Gastrocnemius medialis (tissue), 4 donors: ENCODE measurements around the gene LENEP. TPM values are rescaled to one million over a fixed set of nuclear protein-coding genes. Genes with fewer than 3 reads are reported as not detected.

Experiments
- ATAC-seq, 2 donors: fragments of 150-250 bp; one replicate each; pipeline ENCODE4 v1.9.1; 2016
- DNase-seq, 2 donors: peaks; one replicate each; pipeline ENCODE4 v3.0.0-alpha.2; 2019
- H3K27ac ChIP-seq, 4 donors: fragments of 200-600 bp; sonication (generic); 1 replicate in 1 of 4; 2 replicates in 3 of 4; pipeline ENCODE4 v1.5.1; 2016 to 2018; ENCODE audit warnings: mild to moderate bottlenecking in 2 of 4, moderate library complexity in 1 of 4
- H3K27me3 ChIP-seq, 3 donors: fragments of 200-600 bp; sonication (generic) in 2 of 3; 1 replicate in 1 of 3; 2 replicates in 2 of 3; pipeline versions ENCODE4 v1.5.1 to v1.6.0; 2016 to 2019; ENCODE audit warnings: mild to moderate bottlenecking in 1 of 3, moderate library complexity in 1 of 3
- H3K36me3 ChIP-seq, 2 donors: fragments of 200-600 bp; sonication (generic) in 1 of 2; one replicate each; pipeline ENCODE4 v1.5.1; 2017 to 2018
- H3K4me1 ChIP-seq, 2 donors: fragments of 200-600 bp; sonication (generic) in 1 of 2; one replicate each; pipeline ENCODE4 v1.5.1; 2016 to 2017; ENCODE audit warnings: mild to moderate bottlenecking in 2 of 2
- H3K4me3 ChIP-seq, 4 donors: fragments of 200-600 bp; sonication (generic) in 3 of 4; 1 replicate in 1 of 4; 2 replicates in 3 of 4; pipeline ENCODE4 v1.5.1; 2016 to 2019; ENCODE audit warnings: mild to moderate bottlenecking in 2 of 4
- H3K9me3 ChIP-seq, 3 donors: fragments of 200-600 bp; sonication (generic) in 2 of 3; 1 replicate in 1 of 3; 2 replicates in 2 of 3; pipeline ENCODE4 v1.5.1; 2016 to 2019
- POLR2A ChIP-seq, 2 donors: fragments of 450-650 bp; IDR thresholded peaks; one replicate each; pipeline ENCODE4 v1.6.1; 2017; ENCODE audit warnings: antibody characterized with exemption in 2 of 2, mild to moderate bottlenecking in 2 of 2, moderate library complexity in 2 of 2
- in situ Hi-C, 4 donors: fragments of 200-750 bp; cut with MboI; loops; one replicate each; pipeline versions ENCODE4 v1.15.0 to v1.8.0; 2017; ENCODE audit warnings: low sequenced_read_pairs in 4 of 4
- intact Hi-C: fragments of 100-400 bp; cut with DNase I; formaldehyde crosslinking; loops from one replicate; pipeline ENCODE4 v1.15.1; 2023; ENCODE audit warnings: low total_unique reads
- total RNA-seq, 4 donors: library from RNA; depleted of rRNA; stranded (reverse); fragments of >200 nt; gene quantifications; one replicate each; pipeline versions ENCODE4 v1.1.0 to v1.2.3, GENCODE V29; 2016
- TF ChIP-seq, protein P1 (sequence below), 5 experiments: fragments of 450-650 bp in 3 of 5; fragments of 200-600 bp in 2 of 5; sonication (generic) in 2 of 5; IDR thresholded peaks in 4 of 5; conservative IDR thresholded peaks in 1 of 5; 1 replicate in 4 of 5; 2 replicates in 1 of 5; pipeline ENCODE4 v1.5.1; 2016 to 2019; ENCODE audit warnings: antibody characterized with exemption in 5 of 5, mild to moderate bottlenecking in 3 of 5, moderate library complexity in 3 of 5

Gene LENEP
- total RNA-seq, 4 donors from 2014 or later, result not detected

DNA sequence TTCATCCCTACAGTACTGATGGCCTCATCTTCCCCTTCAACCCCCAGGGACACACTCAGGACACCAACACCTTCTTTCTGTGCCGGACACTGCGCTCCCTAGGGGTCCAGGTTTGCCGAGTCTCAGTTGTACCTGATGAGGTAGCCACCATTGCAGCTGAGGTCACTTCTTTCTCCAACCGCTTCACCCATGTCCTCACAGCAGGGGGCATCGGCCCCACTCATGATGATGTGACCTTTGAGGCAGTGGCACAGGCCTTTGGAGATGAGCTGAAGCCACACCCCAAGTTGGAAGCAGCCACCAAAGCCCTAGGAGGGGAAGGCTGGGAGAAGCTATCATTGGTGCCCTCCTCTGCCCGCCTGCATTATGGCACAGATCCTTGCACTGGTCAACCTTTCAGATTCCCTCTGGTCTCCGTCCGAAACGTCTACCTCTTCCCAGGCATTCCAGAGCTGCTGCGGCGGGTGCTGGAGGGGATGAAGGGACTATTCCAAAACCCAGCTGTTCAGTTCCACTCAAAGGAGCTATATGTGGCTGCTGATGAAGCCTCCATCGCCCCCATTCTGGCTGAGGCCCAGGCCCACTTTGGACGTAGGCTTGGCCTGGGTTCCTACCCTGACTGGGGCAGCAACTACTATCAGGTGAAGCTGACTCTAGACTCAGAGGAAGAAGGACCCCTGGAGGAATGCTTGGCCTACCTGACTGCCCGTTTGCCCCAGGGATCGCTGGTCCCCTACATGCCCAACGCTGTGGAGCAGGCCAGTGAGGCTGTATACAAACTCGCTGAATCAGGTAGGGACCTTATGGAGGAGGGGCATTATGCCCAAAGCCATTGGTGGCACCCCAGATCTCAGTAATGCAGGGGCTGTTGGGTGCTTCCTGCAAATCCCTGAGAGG, 5.1 kb upstream of the LENEP start:
- Histone ChIP-seq H3K36me3 (peaks cover 0 to 33% of the 10 kb centered on the region in 2 donors), H3K9me3 (no peaks in the 10 kb centered on the region), H3K27ac (no peak overlapping the region), H3K27me3 (no peaks in the 10 kb centered on the region), H3K4me1 (peaks cover 7 to 24% of the 10 kb centered on the region in 2 donors), H3K4me3 (no peak overlapping the region)
- ATAC-seq (no peak), DNase-seq (no peak)
- intact Hi-C loops, result no loop called here
- in situ Hi-C loops, result no loop called here
- TF ChIP-seq, protein P1, sequence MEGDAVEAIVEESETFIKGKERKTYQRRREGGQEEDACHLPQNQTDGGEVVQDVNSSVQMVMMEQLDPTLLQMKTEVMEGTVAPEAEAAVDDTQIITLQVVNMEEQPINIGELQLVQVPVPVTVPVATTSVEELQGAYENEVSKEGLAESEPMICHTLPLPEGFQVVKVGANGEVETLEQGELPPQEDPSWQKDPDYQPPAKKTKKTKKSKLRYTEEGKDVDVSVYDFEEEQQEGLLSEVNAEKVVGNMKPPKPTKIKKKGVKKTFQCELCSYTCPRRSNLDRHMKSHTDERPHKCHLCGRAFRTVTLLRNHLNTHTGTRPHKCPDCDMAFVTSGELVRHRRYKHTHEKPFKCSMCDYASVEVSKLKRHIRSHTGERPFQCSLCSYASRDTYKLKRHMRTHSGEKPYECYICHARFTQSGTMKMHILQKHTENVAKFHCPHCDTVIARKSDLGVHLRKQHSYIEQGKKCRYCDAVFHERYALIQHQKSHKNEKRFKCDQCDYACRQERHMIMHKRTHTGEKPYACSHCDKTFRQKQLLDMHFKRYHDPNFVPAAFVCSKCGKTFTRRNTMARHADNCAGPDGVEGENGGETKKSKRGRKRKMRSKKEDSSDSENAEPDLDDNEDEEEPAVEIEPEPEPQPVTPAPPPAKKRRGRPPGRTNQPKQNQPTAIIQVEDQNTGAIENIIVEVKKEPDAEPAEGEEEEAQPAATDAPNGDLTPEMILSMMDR (IDR thresholded peaks at IDR 0.05 in 4 of 5, conservative IDR thresholded peaks at IDR 0.05 in 1 of 5), result no peak
- no peak for TF ChIP-seq POLR2A (IDR thresholded peaks at IDR 0.05)

DNA sequence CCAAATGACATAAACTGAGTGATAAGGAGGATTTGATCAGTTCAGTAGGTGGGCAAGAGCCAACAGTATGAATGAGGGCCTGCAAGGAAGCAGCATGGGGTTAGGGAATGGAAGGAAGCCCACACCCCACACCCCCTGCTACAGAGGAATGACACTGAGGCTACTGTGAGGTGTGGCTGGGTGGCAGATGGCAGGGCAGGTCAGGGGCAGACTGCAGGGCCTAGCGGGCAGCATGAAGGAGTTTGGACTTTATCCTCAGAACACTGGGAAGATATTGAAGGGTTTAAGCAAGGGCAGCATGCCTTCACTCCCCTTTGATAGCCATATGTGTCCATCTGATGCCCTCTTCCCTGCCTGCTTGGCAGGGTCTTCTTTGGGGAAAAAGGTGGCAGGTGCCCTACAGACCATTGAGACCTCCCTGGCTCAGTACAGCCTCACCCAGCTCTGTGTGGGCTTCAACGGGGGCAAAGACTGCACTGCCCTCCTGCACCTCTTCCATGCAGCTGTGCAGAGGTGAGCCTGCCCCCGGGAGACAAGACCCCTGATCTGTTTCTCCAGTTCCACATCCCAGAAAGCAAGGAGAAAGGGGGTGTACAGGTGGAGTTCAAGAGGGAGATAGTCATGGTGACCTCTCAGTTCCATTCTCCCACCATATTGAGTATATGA, 4.1 kb upstream of the LENEP start:
- TF ChIP-seq POLR2A (IDR thresholded peaks at IDR 0.05), result no peak
- TF ChIP-seq, protein P1 (IDR thresholded peaks at IDR 0.05 in 4 of 5, conservative IDR thresholded peaks at IDR 0.05 in 1 of 5), result no peak
- peaks cover 0 to 14% of the 10 kb centered on the region in 2 donors for H3K4me1 ChIP-seq
- no peaks in the 10 kb centered on the region for H3K9me3 ChIP-seq
- no peaks in the 10 kb centered on the region for H3K27me3 ChIP-seq
- in situ Hi-C loops (no loop called here), intact Hi-C loops (no loop called here)
- no peak overlapping the region for H3K4me3 ChIP-seq
- no peak overlapping the region for H3K27ac ChIP-seq
- ATAC-seq (no peak), DNase-seq (no peak)
- H3K36me3 ChIP-seq, result peaks cover 0 to 33% of the 10 kb centered on the region in 2 donors

DNA sequence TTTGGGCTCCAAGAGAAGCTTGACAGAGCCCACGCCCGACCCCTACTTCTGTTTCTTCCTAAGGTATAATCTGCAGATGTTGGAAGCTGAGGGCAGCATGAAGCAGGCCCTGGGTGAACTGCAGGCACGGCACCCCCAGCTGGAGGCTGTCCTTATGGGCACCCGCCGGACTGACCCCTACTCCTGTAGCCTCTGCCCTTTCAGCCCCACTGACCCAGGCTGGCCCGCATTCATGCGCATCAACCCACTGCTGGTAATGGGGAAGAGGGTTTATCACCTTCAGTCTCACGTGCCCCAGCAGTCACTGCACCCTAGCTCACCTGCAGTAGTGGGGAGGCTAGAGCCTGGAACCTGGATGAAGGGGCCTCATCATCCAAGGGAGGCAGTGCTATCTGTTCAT, 3.1 kb upstream of the LENEP start:
- Histone ChIP-seq H3K4me1 (peaks cover 0 to 5% of the 10 kb centered on the region in 2 donors), H3K36me3 (peaks cover 0 to 33% of the 10 kb centered on the region in 2 donors), H3K4me3 (no peak overlapping the region), H3K9me3 (no peaks in the 10 kb centered on the region), H3K27ac (no peak overlapping the region), H3K27me3 (no peaks in the 10 kb centered on the region)
- ATAC-seq (no peak), DNase-seq (no peak)
- intact Hi-C loops, result no loop called here
- in situ Hi-C loops, result no loop called here
- TF ChIP-seq POLR2A (IDR thresholded peaks at IDR 0.05), result no peak
- TF ChIP-seq, protein P1 (IDR thresholded peaks at IDR 0.05 in 4 of 5, conservative IDR thresholded peaks at IDR 0.05 in 1 of 5), result no peak

DNA sequence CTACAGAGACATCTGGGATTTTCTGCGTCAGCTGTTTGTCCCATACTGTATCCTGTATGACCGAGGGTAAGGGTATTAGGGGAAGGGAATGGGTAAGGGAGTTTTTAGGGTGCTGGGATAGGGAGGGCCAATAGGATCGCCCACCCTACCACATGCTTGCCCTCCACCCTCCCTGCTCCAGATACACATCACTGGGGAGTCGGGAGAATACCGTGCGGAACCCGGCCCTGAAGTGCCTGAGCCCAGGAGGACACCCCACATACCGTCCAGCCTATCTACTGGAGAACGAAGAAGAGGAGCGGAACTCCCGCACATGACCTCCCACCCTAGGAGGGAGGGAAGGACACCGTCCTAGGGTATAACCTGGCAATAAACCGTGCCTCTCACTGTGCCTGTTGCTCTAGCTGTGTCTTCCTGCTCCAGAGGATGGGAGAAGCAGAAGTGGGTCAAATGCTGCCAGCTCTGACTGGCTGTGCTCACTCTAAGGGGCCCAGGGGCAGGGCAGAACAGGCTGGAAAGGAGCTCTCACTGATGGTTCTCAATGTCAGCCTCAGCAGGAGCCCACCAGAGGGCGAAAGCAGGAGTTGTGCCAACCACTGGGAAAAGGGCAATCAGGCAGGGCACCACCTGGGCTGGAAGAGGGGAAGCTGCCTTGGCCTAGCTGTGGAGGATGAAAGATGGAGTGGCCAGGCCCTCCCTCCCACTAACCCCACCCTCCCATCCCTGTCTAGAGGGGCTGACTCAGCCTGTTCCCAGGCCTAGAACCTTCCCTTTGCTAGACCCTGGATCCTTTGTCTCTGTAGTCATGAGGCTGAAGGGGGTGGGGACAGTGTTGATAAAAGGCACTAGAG, 440 bp upstream of the LENEP start:
- TF ChIP-seq POLR2A (IDR thresholded peaks at IDR 0.05), result no peak
- TF ChIP-seq, protein P1 (IDR thresholded peaks at IDR 0.05 in 4 of 5, conservative IDR thresholded peaks at IDR 0.05 in 1 of 5), result no peak
- ATAC-seq, result no peak
- Histone ChIP-seq H3K27ac (no peak overlapping the region), H3K4me1 (peaks cover 0 to 5% of the 10 kb centered on the region in 2 donors), H3K9me3 (no peaks in the 10 kb centered on the region), H3K36me3 (peaks cover 0 to 27% of the 10 kb centered on the region in 2 donors), H3K4me3 (no peak overlapping the region), H3K27me3 (no peaks in the 10 kb centered on the region)
- in situ Hi-C loops (no loop called here), intact Hi-C loops (no loop called here)
- DNase-seq, result no peak
